22Rv1 (cell line): Measurements from ENCODE around the gene SPATS2L.

Source experiments
- H3K27ac ChIP-seq: fragments of 450-650 bp; 2 replicates; pipeline ENCODE4 v1.5.1; 2017
- CTCF ChIP-seq: fragments of 450-650 bp; IDR thresholded peaks from 2 replicates; pipeline ENCODE4 v1.5.1; 2017; ENCODE audit warnings: mild to moderate bottlenecking
- ZFX ChIP-seq: fragments of 450-650 bp; IDR thresholded peaks from 2 replicates; pipeline ENCODE4 v1.6.1; 2017; ENCODE audit warnings: antibody characterized with exemption, borderline replicate concordance

Gene SPATS2L

GRCh38 chr2:200467806-200468681 is 161.6 kb downstream of the SPATS2L start:
- H3K27ac ChIP-seq: no peak overlapping the region
- TF ChIP-seq ZFX: no peak

GRCh38 chr2:200469708-200470211 is 163.3 kb downstream of the SPATS2L start:
- TF ChIP-seq CTCF (no peak), ZFX (no peak)
- no peak overlapping the region for H3K27ac ChIP-seq

- no peak overlapping the region for H3K27ac ChIP-seq
Measured at GRCh38 chr2:200470230-200470629, 163.7 kb downstream of the SPATS2L start.

GRCh38 chr2:200471324-200471848 is 164.9 kb downstream of the SPATS2L start:
- TF ChIP-seq ZFX: no peak
- peak; percentile 63 for TF ChIP-seq CTCF
- no peak overlapping the region for H3K27ac ChIP-seq

More at GRCh38 chr2:200470230-200470629, 163.7 kb downstream of the SPATS2L start:
- TF ChIP-seq ZFX (no peak), CTCF (no peak)

- H3K27ac ChIP-seq: no peak overlapping the region
- TF ChIP-seq ZFX (no peak), CTCF (no peak)
Measured at GRCh38 chr2:200471928-200472645, 165.6 kb downstream of the SPATS2L start.

- no peak overlapping the region for H3K27ac ChIP-seq
- TF ChIP-seq CTCF (no peak), ZFX (no peak)
Measured at GRCh38 chr2:200472853-200473464, 166.5 kb downstream of the SPATS2L start.

- H3K27ac ChIP-seq: no peak overlapping the region
- TF ChIP-seq CTCF (no peak), ZFX (no peak)
Measured at GRCh38 chr2:200475795-200476194, 169.3 kb downstream of the SPATS2L start.
